HEK293 (cell line): ENCODE measurements around the gene ZNF684.

Source experiments
- CTCF ChIA-PET: fragments of 350-600 bp; formaldehyde crosslinking; extraction: SDS; loops from one replicate; lab custom pipeline; 2021; ENCODE audit warnings: antibody characterized with exemption; lab: Yijun Ruan, JAX
- POLR2A ChIA-PET: fragments of 300-600 bp; formaldehyde crosslinking; extraction: SDS; loops from one replicate; lab custom pipeline; 2020; ENCODE audit warnings: antibody characterized with exemption, inconsistent platforms; lab: Yijun Ruan, JAX
- H3K27ac ChIP-seq: fragments of 200-500 bp; sonication (Bioruptor generic); 2 replicates; pipeline ENCODE4 v1.5.1; 2014; ENCODE audit warnings: low read depth, low read length, control low read depth, inconsistent platforms; ENCODE audit errors: extremely low read depth
- H3K36me3 ChIP-seq, 2 experiments: fragments of 200-500 bp in 1 of 2; sonication (Bioruptor generic) in 1 of 2; 1 replicate in 1 of 2; 2 replicates in 1 of 2; pipeline ENCODE4 v1.5.1; 2014 to 2017; ENCODE audit warnings: inconsistent platforms in 2 of 2, low read length in 2 of 2; ENCODE audit not compliant: control insufficient read depth in 2 of 2, insufficient read depth in 1 of 2
- H3K4me1 ChIP-seq: fragments of 200-500 bp; sonication (Bioruptor generic); 2 replicates; pipeline ENCODE4 v1.5.1; 2014; ENCODE audit warnings: mild to moderate bottlenecking, low read length, inconsistent platforms; ENCODE audit not compliant: control insufficient read depth, insufficient read depth
- H3K4me3 ChIP-seq: 2 replicates; pipeline ENCODE4 v1.5.1; 2011; ENCODE audit warnings: low read depth, mild to moderate bottlenecking, control low read depth, low read length, moderate library complexity
- H3K9me3 ChIP-seq: fragments of 200-500 bp; sonication (Bioruptor generic); 2 replicates; pipeline ENCODE4 v1.5.1; 2014; ENCODE audit warnings: low read depth, low read length, inconsistent platforms; ENCODE audit not compliant: control insufficient read depth, insufficient read depth
- BCL11A ChIP-seq: fragments of 450-650 bp; formaldehyde crosslinking; IDR thresholded peaks from 2 replicates; pipeline ENCODE4 v1.5.1; 2016; ENCODE audit warnings: low read depth, missing biosample characterization, missing genetic modification characterization
- KLF16 ChIP-seq: fragments of 450-650 bp; formaldehyde crosslinking; IDR thresholded peaks from 2 replicates; pipeline ENCODE4 v1.5.1; 2017; ENCODE audit warnings: missing biosample characterization, missing genetic modification characterization
- KLF17 ChIP-seq: fragments of 450-650 bp; formaldehyde crosslinking; IDR thresholded peaks from 2 replicates; pipeline ENCODE4 v1.5.1; 2016; ENCODE audit warnings: missing biosample characterization, missing genetic modification characterization
- MEIS1 ChIP-seq: sonication (generic); formaldehyde crosslinking; IDR thresholded peaks from 2 replicates; pipeline ENCODE4 v1.8.1; 2022; ENCODE audit warnings: missing genetic modification reagents, mild to moderate bottlenecking, borderline replicate concordance
- MZF1 ChIP-seq: fragments of 450-650 bp; formaldehyde crosslinking; IDR thresholded peaks from 2 replicates; pipeline ENCODE4 v1.5.1; 2017; ENCODE audit warnings: missing biosample characterization, missing genetic modification characterization, borderline replicate concordance
- OVOL3 ChIP-seq: fragments of 450-650 bp; formaldehyde crosslinking; IDR thresholded peaks from 2 replicates; pipeline ENCODE4 v1.5.1; 2016; ENCODE audit warnings: missing biosample characterization, missing genetic modification characterization
- REPIN1 ChIP-seq: fragments of 450-650 bp; formaldehyde crosslinking; IDR thresholded peaks from 2 replicates; pipeline ENCODE4 v1.5.1; 2017; ENCODE audit warnings: missing biosample characterization, missing genetic modification characterization, low read depth
- SCRT1 ChIP-seq: fragments of 450-650 bp; formaldehyde crosslinking; IDR thresholded peaks from 2 replicates; pipeline ENCODE4 v1.5.1; 2016; ENCODE audit warnings: missing biosample characterization, missing genetic modification characterization, borderline replicate concordance
- SCRT2 ChIP-seq: fragments of 450-650 bp; formaldehyde crosslinking; IDR thresholded peaks from 2 replicates; pipeline ENCODE4 v1.5.1; 2016; ENCODE audit warnings: missing biosample characterization, missing genetic modification characterization
- SP3 ChIP-seq: fragments of 450-650 bp; formaldehyde crosslinking; IDR thresholded peaks from 2 replicates; pipeline ENCODE4 v1.5.1; 2016; ENCODE audit warnings: missing biosample characterization, missing genetic modification characterization
- ZNF157 ChIP-seq: fragments of 450-650 bp; formaldehyde crosslinking; IDR thresholded peaks from 2 replicates; pipeline ENCODE4 v1.5.1; 2016; ENCODE audit warnings: missing biosample characterization, missing genetic modification characterization
- ZNF175 ChIP-seq: fragments of 450-650 bp; formaldehyde crosslinking; IDR thresholded peaks from 2 replicates; pipeline ENCODE4 v1.5.1; 2016; ENCODE audit warnings: missing biosample characterization, missing genetic modification characterization
- ZNF214 ChIP-seq: fragments of 450-650 bp; formaldehyde crosslinking; IDR thresholded peaks from 2 replicates; pipeline ENCODE4 v1.5.1; 2017; ENCODE audit warnings: missing biosample characterization, mild to moderate bottlenecking, missing genetic modification characterization, borderline replicate concordance
- ZNF223 ChIP-seq: fragments of 450-650 bp; formaldehyde crosslinking; IDR thresholded peaks from 2 replicates; pipeline ENCODE4 v1.5.1; 2016; ENCODE audit warnings: missing biosample characterization, missing genetic modification characterization
- ZNF350 ChIP-seq: fragments of 450-650 bp; formaldehyde crosslinking; IDR thresholded peaks from 2 replicates; pipeline ENCODE4 v1.5.0; 2017; ENCODE audit warnings: missing biosample characterization, mild to moderate bottlenecking, missing genetic modification characterization
- ZNF354C ChIP-seq: fragments of 450-650 bp; formaldehyde crosslinking; IDR thresholded peaks from 2 replicates; pipeline ENCODE4 v1.5.1; 2016; ENCODE audit warnings: missing biosample characterization, missing genetic modification characterization, low read depth, borderline replicate concordance
- ZNF423 ChIP-seq: fragments of 450-650 bp; formaldehyde crosslinking; IDR thresholded peaks from 2 replicates; pipeline ENCODE4 v1.5.1; 2016; ENCODE audit warnings: missing biosample characterization, missing genetic modification characterization
- ZNF521 ChIP-seq: fragments of 450-650 bp; formaldehyde crosslinking; IDR thresholded peaks from 2 replicates; pipeline ENCODE4 v1.5.1; 2017; ENCODE audit warnings: missing biosample characterization, mild to moderate bottlenecking, missing genetic modification characterization
- ZNF530 ChIP-seq: fragments of 450-650 bp; formaldehyde crosslinking; IDR thresholded peaks from 2 replicates; pipeline ENCODE4 v1.5.1; 2016; ENCODE audit warnings: low read depth, missing biosample characterization, missing genetic modification characterization
- ZNF76 ChIP-seq: fragments of 450-650 bp; formaldehyde crosslinking; IDR thresholded peaks from 2 replicates; pipeline ENCODE4; 2016; ENCODE audit warnings: low read depth, missing biosample characterization, missing genetic modification characterization, borderline replicate concordance
- TF ChIP-seq, protein P1 (sequence below): fragments of 450-650 bp; formaldehyde crosslinking; IDR thresholded peaks from 2 replicates; pipeline ENCODE4 v1.5.1; 2016; ENCODE audit warnings: missing biosample characterization, missing genetic modification characterization
- TF ChIP-seq, protein P2 (sequence below): fragments of 450-650 bp; formaldehyde crosslinking; IDR thresholded peaks from 2 replicates; pipeline ENCODE4 v1.5.1; 2016; ENCODE audit warnings: missing biosample characterization, missing genetic modification characterization
- TF ChIP-seq, protein P3 (sequence below): fragments of 450-650 bp; formaldehyde crosslinking; IDR thresholded peaks from 2 replicates; pipeline ENCODE4 v1.5.1; 2016; ENCODE audit warnings: missing biosample characterization, missing genetic modification characterization

Gene ZNF684

DNA sequence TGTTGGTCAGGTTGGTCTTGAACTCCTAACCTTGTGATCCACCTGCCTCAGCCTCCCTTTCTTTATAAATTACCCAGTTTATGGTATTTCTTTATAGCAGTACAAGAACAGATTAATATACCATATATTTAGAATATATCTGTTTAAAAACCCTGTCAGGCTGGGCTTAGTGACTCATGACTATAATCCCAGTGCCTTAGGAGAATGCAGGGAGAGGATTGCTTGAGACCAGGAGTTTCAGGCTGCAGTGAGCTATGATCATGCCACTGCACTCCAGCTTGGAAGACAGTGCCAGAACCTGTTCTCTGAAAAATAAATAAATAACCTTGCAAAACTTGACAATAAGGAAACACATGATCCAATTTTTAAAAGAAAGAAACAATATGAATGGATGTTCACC lies 43.9 kb downstream of the ZNF684 start:
- CTCF ChIA-PET = no interaction called here
- Histone ChIP-seq H3K4me1 (no peaks in the 10 kb centered on the region), H3K27ac (no peak overlapping the region), H3K9me3 (no peaks in the 10 kb centered on the region), H3K4me3 (no peak overlapping the region), H3K36me3 (no peaks in the 10 kb centered on the region)
- POLR2A ChIA-PET = no interaction called here
- TF ChIP-seq ZNF223 (tag by site-specific recombination) (no peak), ZNF157 (tag by site-specific recombination) (no peak), ZNF76 (tag by site-specific recombination) (no peak), KLF17 (tag by site-specific recombination) (no peak), MEIS1 (CRISPR knock-in tag) (no peak), ZNF423 (tag by site-specific recombination) (no peak), ZNF521 (tag by site-specific recombination) (no peak), ZNF354C (tag by site-specific recombination) (no peak), BCL11A (no peak), ZNF214 (tag by site-specific recombination) (no peak), ZNF175 (no peak), ZNF530 (tag by site-specific recombination) (no peak), MZF1 (tag by site-specific recombination) (no peak), REPIN1 (tag by site-specific recombination) (no peak), KLF16 (no peak), OVOL3 (no peak)
- TF ChIP-seq, protein P1, sequence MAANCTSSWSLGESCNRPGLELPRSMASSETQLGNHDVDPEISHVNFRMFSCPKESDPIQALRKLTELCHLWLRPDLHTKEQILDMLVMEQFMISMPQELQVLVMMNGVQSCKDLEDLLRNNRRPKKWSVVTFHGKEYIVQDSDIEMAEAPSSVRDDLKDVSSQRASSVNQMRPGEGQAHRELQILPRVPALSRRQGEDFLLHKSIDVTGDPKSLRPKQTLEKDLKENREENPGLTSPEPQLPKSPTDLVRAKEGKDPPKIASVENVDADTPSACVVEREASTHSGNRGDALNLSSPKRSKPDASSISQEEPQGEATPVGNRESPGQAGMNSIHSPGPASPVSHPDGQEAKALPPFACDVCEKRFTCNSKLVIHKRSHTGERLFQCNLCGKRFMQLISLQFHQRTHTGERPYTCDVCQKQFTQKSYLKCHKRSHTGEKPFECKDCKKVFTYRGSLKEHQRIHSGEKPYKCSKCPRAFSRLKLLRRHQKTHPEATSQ (tag by site-specific recombination) = no peak
- TF ChIP-seq, protein P2, sequence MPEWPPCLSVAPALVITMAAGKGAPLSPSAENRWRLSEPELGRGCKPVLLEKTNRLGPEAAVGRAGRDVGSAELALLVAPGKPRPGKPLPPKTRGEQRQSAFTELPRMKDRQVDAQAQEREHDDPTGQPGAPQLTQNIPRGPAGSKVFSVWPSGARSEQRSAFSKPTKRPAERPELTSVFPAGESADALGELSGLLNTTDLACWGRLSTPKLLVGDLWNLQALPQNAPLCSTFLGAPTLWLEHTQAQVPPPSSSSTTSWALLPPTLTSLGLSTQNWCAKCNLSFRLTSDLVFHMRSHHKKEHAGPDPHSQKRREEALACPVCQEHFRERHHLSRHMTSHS (tag by site-specific recombination) = no peak

- no peaks in the 10 kb centered on the region for H3K36me3 ChIP-seq
- ChIA-PET POLR2A (no interaction called here), CTCF (interaction anchor here (0.7 to 2.0 kb wide), 3 partner anchors 49 to 370 kb away, joined by 3 to 7 read pairs (median 3); no protein-coding TSS in a partner anchor)
- H3K9me3 ChIP-seq = no peaks in the 10 kb centered on the region
- H3K4me3 ChIP-seq = no peak overlapping the region
- TF ChIP-seq SP3 (tag by site-specific recombination) (no peak), SCRT2 (tag by site-specific recombination) (no peak), ZNF350 (tag by site-specific recombination) (no peak), SCRT1 (no peak)
- TF ChIP-seq, protein P3, sequence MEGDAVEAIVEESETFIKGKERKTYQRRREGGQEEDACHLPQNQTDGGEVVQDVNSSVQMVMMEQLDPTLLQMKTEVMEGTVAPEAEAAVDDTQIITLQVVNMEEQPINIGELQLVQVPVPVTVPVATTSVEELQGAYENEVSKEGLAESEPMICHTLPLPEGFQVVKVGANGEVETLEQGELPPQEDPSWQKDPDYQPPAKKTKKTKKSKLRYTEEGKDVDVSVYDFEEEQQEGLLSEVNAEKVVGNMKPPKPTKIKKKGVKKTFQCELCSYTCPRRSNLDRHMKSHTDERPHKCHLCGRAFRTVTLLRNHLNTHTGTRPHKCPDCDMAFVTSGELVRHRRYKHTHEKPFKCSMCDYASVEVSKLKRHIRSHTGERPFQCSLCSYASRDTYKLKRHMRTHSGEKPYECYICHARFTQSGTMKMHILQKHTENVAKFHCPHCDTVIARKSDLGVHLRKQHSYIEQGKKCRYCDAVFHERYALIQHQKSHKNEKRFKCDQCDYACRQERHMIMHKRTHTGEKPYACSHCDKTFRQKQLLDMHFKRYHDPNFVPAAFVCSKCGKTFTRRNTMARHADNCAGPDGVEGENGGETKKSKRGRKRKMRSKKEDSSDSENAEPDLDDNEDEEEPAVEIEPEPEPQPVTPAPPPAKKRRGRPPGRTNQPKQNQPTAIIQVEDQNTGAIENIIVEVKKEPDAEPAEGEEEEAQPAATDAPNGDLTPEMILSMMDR (tag by site-specific recombination) = no peak
- H3K4me1 ChIP-seq = no peaks in the 10 kb centered on the region
- H3K27ac ChIP-seq = no peak overlapping the region
Measured at GRCh38 chr1:40582116-40582515, 50.7 kb downstream of the ZNF684 start.
